ENCODE data around the gene PAQR9. TPM values are rescaled to one million over a fixed set of nuclear protein-coding genes. Genes with fewer than 3 reads are reported as not detected.

The PAQR9 gene, protein sequence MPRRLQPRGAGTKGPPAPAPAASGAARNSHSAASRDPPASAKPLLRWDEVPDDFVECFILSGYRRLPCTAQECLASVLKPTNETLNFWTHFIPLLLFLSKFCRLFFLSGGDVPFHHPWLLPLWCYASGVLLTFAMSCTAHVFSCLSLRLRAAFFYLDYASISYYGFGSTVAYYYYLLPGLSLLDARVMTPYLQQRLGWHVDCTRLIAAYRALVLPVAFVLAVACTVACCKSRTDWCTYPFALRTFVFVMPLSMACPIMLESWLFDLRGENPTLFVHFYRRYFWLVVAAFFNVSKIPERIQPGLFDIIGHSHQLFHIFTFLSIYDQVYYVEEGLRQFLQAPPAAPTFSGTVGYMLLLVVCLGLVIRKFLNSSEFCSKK
- not detected in 2 replicates for total RNA-seq

DNA sequence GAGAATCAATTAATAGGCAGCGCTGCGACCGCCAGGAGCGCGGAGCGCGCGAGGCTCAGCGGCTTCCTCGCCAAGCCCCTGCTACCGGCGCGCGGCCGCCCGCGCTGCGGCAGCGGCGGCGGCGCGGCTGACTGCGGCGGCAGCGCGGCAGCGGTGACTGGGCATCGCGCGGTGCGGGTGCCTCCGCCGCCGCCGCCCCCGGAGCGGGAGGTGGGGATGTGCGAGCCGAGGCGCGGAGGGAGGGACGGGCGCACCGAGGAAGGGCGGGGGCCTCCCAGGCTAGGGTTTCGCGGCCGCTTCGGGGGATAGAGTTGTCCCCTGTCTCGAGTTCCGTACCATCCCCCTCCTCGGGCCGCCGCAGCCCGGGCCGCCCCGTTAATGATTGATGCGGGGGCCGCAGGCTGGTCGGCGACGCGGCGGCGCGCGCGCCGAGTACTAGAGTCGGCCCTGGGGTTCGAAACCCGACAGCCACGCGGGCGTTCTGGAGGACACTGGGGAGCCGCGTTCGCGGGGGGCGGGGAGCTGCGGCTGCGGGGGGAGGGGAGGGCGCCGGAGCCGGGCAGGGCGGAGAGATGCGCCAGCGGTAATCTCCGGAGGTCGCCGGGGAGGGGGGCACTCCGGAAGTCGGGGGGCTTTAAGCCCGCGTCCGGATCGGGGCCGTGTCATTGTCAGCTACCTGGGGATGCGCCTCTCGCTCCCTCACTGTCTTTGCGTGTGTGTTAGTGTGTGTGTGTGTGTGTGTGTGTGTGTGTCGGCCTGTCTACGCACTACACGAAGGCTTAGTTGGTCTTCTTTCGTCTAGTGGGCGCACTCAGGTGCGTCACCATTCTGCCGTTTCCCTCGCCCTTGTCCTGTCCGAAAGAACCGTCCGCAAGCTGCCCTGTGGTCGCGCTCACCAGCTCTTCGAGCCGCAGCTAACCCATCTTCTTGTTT lies at the start of gene PAQR9:
TSS of gene PAQR9 (minus strand) at position 159 of the 933 bp plus-strand sequence. CDS start 338 bp downstream, outside the sequence.

DNA sequence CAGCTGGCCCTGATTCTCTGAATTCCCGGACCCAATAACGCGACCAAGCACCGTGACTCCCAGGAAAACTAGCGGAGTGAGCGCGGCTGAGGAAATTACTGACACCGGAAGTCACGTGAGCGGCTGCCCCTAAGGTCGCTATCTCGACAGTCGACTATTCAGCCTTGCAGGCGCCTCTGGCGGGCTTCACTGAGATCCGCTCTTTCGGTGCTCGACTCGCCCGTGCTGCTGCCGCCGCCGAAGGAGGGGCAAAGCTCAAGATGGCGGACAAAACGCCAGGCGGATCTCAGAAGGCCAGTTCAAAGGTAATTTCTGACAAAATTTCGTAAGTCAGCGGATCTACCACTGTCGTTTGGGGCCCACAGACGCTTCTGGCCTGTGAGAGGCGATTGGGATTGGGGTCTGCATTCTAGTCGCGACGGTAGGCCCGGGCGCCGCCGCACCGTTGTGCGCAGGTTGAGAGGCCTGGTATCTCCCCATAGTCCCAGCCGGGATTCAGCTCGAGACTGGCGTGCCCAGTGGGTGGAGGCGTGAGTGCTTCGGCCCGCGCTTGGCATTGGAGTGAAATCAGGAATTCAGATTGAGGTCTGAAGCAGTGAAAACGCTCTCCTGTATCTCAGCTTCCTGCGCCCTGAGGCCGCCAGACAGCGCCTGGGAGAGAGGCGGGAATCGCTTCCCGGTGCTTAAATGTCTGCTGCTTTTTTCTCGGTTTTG lies 38.1 kb upstream of the PAQR9 start, which contains the start of gene U2SURP:
TSS of gene U2SURP (plus strand) at position 202 of the 714 bp plus-strand sequence. CDS start at position 261, 59 bp downstream.

Other genes with a start within 250 kb of the PAQR9 start
- gene TRPC1, start 239.6 kb downstream of the PAQR9 start, total RNA-seq, result 14.7 and 14.9 TPM in 2 replicates
- 1.3 and 2.6 TPM in 2 replicates for gene PCOLCE2, start 74.6 kb downstream of the PAQR9 start, total RNA-seq
- gene U2SURP, start 37.9 kb upstream of the PAQR9 start, total RNA-seq, result 48.4 and 71.4 TPM in 2 replicates
- gene CHST2, start 156.1 kb upstream of the PAQR9 start, total RNA-seq, result 1.5 and 12.3 TPM in 2 replicates